ENCODE data around the gene THSD1. TPM values are rescaled to one million over a fixed set of nuclear protein-coding genes. Genes with fewer than 3 reads are reported as not detected.

The THSD1 gene
- total RNA-seq, 4 donors from 2014 or later, result 3.6 to 4.9 (median 4.5) TPM

Other genes starting within 250 kb of the THSD1 start
- 1 to 10 TPM; 4.7 to 9.1 (median 6.4) TPM for gene NEK3, start 246.6 kb downstream of the THSD1 start, total RNA-seq
- 10 to 100 TPM; 27.1 to 55.7 (median 45.2) TPM for gene VPS36, start 44.5 kb upstream of the THSD1 start, total RNA-seq
- gene CKAP2, start 49.3 kb upstream of the THSD1 start, total RNA-seq, result 1 to 10 TPM; 3.6 to 5.0 (median 4.9) TPM
- 1 to 10 TPM in 3 of 4 donors, under 1 TPM in 1; 0.55 to 1.3 (median 1.1) TPM for gene HNRNPA1L2, start 236.3 kb upstream of the THSD1 start, total RNA-seq
- 10 to 100 TPM; 37.5 to 48.5 (median 40.1) TPM for gene SUGT1, start 246.7 kb upstream of the THSD1 start, total RNA-seq